Vagina (tissue), 2 donors: ENCODE results near the gene DNAJC9.

ENCODE experiments used
- POLR2A ChIP-seq, 2 donors: fragments of 450-650 bp; IDR thresholded peaks; one replicate each; pipeline ENCODE4 v1.6.1; 2017; ENCODE audit warnings: antibody characterized with exemption in 2 of 2, mild to moderate bottlenecking in 2 of 2, moderate library complexity in 2 of 2
- POLR2AphosphoS5 ChIP-seq, 2 donors: sonication (generic); formaldehyde crosslinking; IDR thresholded peaks; one replicate each; pipeline ENCODE4 v1.9.0; 2017; ENCODE audit warnings: antibody characterized with exemption in 2 of 2, mild to moderate bottlenecking in 2 of 2, low read depth in 1 of 2; ENCODE audit not compliant: insufficient read depth in 1 of 2
- TF ChIP-seq, protein P1 (sequence below), 3 experiments: fragments of 450-650 bp in 2 of 3; fragments of 200-600 bp in 1 of 3; sonication (generic) in 1 of 3; IDR thresholded peaks; one replicate each; pipeline ENCODE4 v1.5.1; 2017 to 2019; ENCODE audit warnings: antibody characterized with exemption in 3 of 3, mild to moderate bottlenecking in 2 of 3, moderate library complexity in 2 of 3

DNA sequence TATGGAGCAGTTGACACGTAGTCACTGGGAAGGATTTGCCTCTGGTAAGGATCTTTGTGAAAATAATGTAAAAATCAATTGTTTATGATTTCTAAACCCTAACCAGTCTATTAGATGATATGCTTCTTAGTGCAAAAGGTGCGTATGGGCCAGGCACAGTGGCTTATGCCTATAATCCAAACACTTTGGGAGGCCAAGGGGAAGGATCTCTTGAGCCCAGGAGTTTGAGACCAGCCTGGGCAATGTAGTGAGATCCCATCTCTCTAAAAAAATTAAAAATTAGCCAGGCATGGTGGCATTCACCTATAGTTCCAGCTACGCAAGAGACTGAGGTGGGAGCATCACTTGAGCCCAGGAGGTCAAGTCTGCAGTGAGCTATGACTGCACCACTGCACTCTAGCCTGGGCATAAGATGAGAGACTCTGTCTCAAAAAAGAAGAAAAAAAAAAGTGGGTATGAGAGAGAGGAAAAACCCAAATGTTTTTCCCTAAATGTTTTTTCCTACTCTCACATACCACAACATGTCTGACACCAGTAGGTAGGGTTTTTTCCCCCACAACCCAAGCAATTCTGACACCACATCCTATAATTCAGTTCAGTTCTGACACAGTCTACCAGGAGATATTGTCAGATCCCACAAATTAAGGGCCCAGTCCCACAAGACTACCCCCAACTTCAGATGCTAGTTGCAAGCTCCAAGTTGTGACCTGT, 36.5 kb downstream of the DNAJC9 start:
- TF ChIP-seq, protein P1, sequence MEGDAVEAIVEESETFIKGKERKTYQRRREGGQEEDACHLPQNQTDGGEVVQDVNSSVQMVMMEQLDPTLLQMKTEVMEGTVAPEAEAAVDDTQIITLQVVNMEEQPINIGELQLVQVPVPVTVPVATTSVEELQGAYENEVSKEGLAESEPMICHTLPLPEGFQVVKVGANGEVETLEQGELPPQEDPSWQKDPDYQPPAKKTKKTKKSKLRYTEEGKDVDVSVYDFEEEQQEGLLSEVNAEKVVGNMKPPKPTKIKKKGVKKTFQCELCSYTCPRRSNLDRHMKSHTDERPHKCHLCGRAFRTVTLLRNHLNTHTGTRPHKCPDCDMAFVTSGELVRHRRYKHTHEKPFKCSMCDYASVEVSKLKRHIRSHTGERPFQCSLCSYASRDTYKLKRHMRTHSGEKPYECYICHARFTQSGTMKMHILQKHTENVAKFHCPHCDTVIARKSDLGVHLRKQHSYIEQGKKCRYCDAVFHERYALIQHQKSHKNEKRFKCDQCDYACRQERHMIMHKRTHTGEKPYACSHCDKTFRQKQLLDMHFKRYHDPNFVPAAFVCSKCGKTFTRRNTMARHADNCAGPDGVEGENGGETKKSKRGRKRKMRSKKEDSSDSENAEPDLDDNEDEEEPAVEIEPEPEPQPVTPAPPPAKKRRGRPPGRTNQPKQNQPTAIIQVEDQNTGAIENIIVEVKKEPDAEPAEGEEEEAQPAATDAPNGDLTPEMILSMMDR (IDR thresholded peaks at IDR 0.05) = no peak
- TF ChIP-seq POLR2AphosphoS5 (IDR thresholded peaks at IDR 0.05; ENCODE audit: insufficient read depth in 1 of 2, low read depth in 1 of 2) (no peak), POLR2A (IDR thresholded peaks at IDR 0.05) (no peak)
